Measurements from ENCODE around the gene FADS6. TPM values are rescaled to one million over a fixed set of nuclear protein-coding genes. Genes with fewer than 3 reads are reported as not detected.

FADS6 gene
- total RNA-seq, 3 donors from 2014 or later, result 0.14 to 4.2 (median 1.1) TPM

DNA sequence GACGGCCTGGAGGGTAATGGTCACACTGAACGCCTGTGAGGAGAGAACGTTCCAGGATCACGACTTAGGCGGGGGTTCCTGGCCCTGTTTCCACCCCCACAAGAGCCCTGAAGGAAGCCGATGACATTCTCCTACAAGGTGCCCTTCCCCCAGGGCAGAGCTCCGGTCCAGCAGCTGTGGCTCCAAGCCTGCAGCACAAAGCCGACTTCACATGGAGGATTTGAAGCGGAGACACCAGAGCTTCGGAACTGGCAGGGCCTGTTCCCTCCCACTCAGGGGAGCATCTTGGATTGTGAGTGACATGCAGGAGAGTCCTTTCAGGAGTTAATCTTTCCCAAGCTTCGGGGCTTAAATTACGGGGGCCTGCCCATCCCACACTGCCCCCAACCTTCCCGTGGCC, 5.0 kb downstream of the FADS6 start:
- no peak for ATAC-seq

DNA sequence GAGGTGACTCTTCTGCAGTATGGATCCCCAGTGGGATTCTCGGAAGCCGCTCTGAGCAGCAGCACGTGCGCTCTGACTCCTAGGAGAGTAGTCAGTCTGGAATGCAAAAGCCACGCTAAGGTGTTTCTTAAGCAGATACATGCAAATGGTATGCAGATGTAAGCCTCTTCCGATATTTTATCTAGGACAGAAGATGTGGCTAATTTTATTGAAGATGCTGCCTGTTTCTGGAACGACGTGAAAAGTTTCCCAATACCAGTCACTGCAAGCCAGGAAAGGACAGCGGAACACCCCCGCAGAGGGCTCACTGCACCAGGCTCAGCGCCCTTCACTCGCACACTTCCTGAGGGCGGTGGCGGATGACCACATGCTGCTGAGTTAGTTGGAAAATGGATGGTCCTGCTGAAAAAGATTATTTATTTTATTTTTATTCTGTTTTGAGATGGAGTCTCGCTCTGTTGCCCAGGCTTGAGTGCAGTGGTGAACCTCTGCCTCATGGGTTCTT, 10.1 kb downstream of the FADS6 start:
- Histone ChIP-seq H3K9me3 (no peaks in the 10 kb centered on the region), H3K4me1 (ENCODE audit: low read depth) (peaks cover 5% of the 10 kb centered on the region), H3K36me3 (ENCODE audit: low read depth) (no peaks in the 10 kb centered on the region), H3K4me3 (no peak overlapping the region)
- intact Hi-C loops (cut with DNase I, micrococcal nuclease), result no loop called here
- no peak for ATAC-seq
- TF ChIP-seq, protein P1, sequence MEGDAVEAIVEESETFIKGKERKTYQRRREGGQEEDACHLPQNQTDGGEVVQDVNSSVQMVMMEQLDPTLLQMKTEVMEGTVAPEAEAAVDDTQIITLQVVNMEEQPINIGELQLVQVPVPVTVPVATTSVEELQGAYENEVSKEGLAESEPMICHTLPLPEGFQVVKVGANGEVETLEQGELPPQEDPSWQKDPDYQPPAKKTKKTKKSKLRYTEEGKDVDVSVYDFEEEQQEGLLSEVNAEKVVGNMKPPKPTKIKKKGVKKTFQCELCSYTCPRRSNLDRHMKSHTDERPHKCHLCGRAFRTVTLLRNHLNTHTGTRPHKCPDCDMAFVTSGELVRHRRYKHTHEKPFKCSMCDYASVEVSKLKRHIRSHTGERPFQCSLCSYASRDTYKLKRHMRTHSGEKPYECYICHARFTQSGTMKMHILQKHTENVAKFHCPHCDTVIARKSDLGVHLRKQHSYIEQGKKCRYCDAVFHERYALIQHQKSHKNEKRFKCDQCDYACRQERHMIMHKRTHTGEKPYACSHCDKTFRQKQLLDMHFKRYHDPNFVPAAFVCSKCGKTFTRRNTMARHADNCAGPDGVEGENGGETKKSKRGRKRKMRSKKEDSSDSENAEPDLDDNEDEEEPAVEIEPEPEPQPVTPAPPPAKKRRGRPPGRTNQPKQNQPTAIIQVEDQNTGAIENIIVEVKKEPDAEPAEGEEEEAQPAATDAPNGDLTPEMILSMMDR (IDR thresholded peaks at IDR 0.05), result no peak
- no peak for DNase-seq

More for the DNA sequence above, 5.0 kb downstream of the FADS6 start:
- H3K9me3 ChIP-seq, result no peaks in the 10 kb centered on the region
- TF ChIP-seq, protein P1 (IDR thresholded peaks at IDR 0.05), result no peak
- no peak overlapping the region for H3K4me3 ChIP-seq
- intact Hi-C loops (cut with DNase I, micrococcal nuclease), result no loop called here
- no peaks in the 10 kb centered on the region for H3K36me3 ChIP-seq (ENCODE audit: low read depth)
- peaks cover 3% of the 10 kb centered on the region for H3K4me1 ChIP-seq (ENCODE audit: low read depth)
- DNase-seq, result no peak

DNA sequence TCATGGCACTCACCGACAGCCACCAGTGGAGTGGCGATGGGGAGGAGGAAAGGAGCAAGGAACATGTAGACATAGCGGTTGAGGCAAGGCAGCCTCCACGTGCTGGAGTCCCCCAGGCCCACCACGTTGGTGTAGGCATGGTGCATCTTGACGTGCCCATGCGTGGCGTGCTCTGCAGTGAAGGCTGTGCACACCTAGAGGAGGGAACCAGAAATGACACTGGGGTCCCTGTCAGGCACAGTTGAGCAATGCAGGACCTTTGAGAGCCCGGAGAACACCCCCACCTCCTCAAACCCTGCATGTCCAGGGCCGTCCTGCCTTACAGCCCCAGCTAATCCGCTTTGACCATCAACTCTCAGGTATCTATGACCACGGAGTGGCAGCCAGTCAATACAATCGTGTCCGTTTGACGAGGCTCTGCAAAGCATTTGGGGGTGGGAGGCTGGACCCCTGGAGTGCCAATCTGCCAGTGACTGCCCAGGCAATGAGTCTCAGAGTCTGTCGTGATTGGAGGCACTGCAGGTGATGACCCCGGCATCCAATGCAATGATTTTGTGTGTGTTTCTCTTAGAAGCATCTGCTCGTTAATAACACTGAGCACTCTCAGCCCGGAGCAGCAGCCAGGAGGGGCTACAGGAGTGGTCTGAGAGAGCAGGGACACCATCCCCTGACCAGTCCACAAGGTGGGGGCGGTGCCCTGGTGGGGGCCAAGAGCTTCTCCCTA, 10.8 kb downstream of the FADS6 start:
- Histone ChIP-seq H3K4me3 (no peak overlapping the region), H3K4me1 (ENCODE audit: low read depth) (peaks cover 9% of the 10 kb centered on the region), H3K36me3 (ENCODE audit: low read depth) (no peaks in the 10 kb centered on the region), H3K9me3 (no peaks in the 10 kb centered on the region)
- intact Hi-C loops (cut with DNase I, micrococcal nuclease), result no loop called here
- DNase-seq, result no peak
- no peak for ATAC-seq
- TF ChIP-seq, protein P1 (IDR thresholded peaks at IDR 0.05), result no peak

DNA sequence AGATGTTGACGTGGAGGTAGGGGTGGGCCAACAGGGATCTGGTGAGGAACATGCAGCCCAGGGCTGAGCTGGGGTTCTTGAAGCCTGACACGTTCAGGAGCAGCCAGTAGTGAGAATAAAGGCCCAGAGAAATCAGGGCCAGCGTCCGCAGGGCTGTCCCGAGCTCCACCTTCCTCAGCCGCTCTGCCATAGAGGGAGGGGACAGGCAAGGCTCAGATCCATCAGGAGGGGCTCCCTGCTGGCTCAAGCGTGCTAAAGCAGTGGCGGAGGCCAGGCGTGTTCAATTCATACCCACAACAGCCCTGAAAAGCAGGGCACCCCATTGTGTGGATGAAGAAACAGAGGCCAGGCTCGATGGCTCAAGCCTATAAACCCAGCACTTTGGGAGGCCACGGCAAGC, 12.4 kb downstream of the FADS6 start:
- H3K4me3 ChIP-seq, result no peak overlapping the region
- TF ChIP-seq, protein P1 (IDR thresholded peaks at IDR 0.05), result no peak
- peaks cover 9% of the 10 kb centered on the region for H3K4me1 ChIP-seq (ENCODE audit: low read depth)
- no peaks in the 10 kb centered on the region for H3K9me3 ChIP-seq
- ATAC-seq, result no peak
- intact Hi-C loops (cut with DNase I, micrococcal nuclease), result no loop called here
- H3K36me3 ChIP-seq (ENCODE audit: low read depth), result no peaks in the 10 kb centered on the region
- no peak for DNase-seq

DNA sequence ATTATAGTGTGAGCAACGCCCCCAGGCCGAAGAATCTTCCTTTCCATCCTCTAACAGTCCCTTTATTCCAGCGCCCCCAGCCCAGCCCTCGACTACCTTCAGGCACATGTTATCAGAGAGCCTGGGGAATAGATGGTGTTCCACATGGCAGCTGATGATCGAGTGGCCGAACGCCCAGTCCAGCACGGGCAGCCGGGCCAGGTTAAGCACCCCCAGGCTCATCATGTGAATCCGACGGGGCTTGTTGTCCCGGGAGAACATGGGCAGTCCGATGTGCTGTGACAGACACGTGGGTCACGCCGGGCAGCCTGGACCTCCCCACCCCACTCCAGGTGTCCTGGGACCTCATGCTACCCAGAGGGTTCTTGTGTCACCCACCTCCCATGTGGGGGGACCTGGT, 14.1 kb downstream of the FADS6 start:
- H3K4me3 ChIP-seq, result no peak overlapping the region
- peaks cover 9% of the 10 kb centered on the region for H3K4me1 ChIP-seq (ENCODE audit: low read depth)
- ATAC-seq (no peak), DNase-seq (no peak)
- intact Hi-C loops (cut with DNase I, micrococcal nuclease), result no loop called here
- no peaks in the 10 kb centered on the region for H3K36me3 ChIP-seq (ENCODE audit: low read depth)
- TF ChIP-seq, protein P1 (IDR thresholded peaks at IDR 0.05), result no peak
- no peaks in the 10 kb centered on the region for H3K9me3 ChIP-seq

Data from mucosa of descending colon (tissue), 3 donors.